Ishikawa (cell line): ENCODE results near the gene CPM.

Experiments
- CEBPB ChIP-seq: IDR thresholded peaks from 2 replicates; pipeline ENCODE4 v1.6.1; 2012
- CREB1 ChIP-seq: IDR thresholded peaks from 2 replicates; pipeline ENCODE4 v1.6.1; 2012; ENCODE audit warnings: low read depth
- EGR1 ChIP-seq: IDR thresholded peaks from 2 replicates; pipeline ENCODE4 v1.6.1; 2012
- EP300 ChIP-seq: IDR thresholded peaks from 2 replicates; pipeline ENCODE4 v1.6.1; 2012; ENCODE audit warnings: borderline replicate concordance
- FOXM1 ChIP-seq: IDR thresholded peaks from 2 replicates; pipeline ENCODE4 v1.6.1; 2012; ENCODE audit warnings: low read depth, borderline replicate concordance
- NFIC ChIP-seq: IDR thresholded peaks from 2 replicates; pipeline ENCODE4 v1.6.1; 2012
- RAD21 ChIP-seq: IDR thresholded peaks from 2 replicates; pipeline ENCODE4 v1.6.1; 2012; ENCODE audit warnings: low read depth
- TAF1 ChIP-seq: IDR thresholded peaks from 2 replicates; pipeline ENCODE4 v1.6.1; 2012; ENCODE audit warnings: low read depth, mild to moderate bottlenecking
- TCF12 ChIP-seq: IDR thresholded peaks from 2 replicates; pipeline ENCODE4 v1.6.1; 2012; ENCODE audit warnings: low read depth
- TEAD4 ChIP-seq: IDR thresholded peaks from 2 replicates; pipeline ENCODE4 v1.6.1; 2012
- YY1 ChIP-seq: IDR thresholded peaks from 2 replicates; pipeline ENCODE4 v1.6.1; 2012; ENCODE audit warnings: low read depth
- ZBTB7A ChIP-seq: IDR thresholded peaks from 2 replicates; pipeline ENCODE4 v1.6.1; 2012; ENCODE audit warnings: low read depth
- TF ChIP-seq, protein P1 (sequence below): IDR thresholded peaks from 2 replicates; pipeline ENCODE4 v1.6.1; 2012; ENCODE audit warnings: low read depth, mild to moderate bottlenecking
- TF ChIP-seq, protein P2 (sequence below): IDR thresholded peaks from 2 replicates; pipeline ENCODE4 v1.6.1; 2012
- TF ChIP-seq, protein P3 (sequence below): IDR thresholded peaks from 2 replicates; pipeline ENCODE4 v1.6.1; 2012

The CPM gene

DNA sequence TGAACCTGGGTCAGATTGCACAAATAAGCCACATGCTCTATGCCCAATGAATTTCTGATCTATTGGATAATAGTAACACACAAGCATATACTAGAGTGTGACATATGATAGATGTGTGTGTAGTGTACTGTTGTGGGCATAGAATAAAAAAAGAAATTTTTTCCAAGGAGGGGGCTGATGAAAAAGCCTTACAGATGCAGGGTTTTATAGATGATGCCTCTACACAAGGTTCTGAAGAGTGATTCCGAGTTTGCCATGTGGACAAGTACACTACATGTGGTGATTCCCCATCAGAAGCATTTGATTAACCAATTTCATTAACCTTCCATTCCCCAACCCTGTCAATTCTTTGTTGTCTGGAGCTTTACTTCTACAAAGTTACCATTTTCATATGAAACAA is 45.3 kb downstream of the CPM start:
- TF ChIP-seq FOXM1 (no peak), CREB1 (no peak), TCF12 (no peak), EGR1 (no peak), YY1 (no peak), RAD21 (no peak), TAF1 (no peak), TEAD4 (no peak), CEBPB (no peak), NFIC (no peak), ZBTB7A (no peak), EP300 (no peak)
- TF ChIP-seq, protein P1, sequence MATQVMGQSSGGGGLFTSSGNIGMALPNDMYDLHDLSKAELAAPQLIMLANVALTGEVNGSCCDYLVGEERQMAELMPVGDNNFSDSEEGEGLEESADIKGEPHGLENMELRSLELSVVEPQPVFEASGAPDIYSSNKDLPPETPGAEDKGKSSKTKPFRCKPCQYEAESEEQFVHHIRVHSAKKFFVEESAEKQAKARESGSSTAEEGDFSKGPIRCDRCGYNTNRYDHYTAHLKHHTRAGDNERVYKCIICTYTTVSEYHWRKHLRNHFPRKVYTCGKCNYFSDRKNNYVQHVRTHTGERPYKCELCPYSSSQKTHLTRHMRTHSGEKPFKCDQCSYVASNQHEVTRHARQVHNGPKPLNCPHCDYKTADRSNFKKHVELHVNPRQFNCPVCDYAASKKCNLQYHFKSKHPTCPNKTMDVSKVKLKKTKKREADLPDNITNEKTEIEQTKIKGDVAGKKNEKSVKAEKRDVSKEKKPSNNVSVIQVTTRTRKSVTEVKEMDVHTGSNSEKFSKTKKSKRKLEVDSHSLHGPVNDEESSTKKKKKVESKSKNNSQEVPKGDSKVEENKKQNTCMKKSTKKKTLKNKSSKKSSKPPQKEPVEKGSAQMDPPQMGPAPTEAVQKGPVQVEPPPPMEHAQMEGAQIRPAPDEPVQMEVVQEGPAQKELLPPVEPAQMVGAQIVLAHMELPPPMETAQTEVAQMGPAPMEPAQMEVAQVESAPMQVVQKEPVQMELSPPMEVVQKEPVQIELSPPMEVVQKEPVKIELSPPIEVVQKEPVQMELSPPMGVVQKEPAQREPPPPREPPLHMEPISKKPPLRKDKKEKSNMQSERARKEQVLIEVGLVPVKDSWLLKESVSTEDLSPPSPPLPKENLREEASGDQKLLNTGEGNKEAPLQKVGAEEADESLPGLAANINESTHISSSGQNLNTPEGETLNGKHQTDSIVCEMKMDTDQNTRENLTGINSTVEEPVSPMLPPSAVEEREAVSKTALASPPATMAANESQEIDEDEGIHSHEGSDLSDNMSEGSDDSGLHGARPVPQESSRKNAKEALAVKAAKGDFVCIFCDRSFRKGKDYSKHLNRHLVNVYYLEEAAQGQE, result no peak
- TF ChIP-seq, protein P2, sequence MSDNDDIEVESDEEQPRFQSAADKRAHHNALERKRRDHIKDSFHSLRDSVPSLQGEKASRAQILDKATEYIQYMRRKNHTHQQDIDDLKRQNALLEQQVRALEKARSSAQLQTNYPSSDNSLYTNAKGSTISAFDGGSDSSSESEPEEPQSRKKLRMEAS, result no peak
- TF ChIP-seq, protein P3, sequence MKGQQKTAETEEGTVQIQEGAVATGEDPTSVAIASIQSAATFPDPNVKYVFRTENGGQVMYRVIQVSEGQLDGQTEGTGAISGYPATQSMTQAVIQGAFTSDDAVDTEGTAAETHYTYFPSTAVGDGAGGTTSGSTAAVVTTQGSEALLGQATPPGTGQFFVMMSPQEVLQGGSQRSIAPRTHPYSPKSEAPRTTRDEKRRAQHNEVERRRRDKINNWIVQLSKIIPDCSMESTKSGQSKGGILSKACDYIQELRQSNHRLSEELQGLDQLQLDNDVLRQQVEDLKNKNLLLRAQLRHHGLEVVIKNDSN, result no peak

DNA sequence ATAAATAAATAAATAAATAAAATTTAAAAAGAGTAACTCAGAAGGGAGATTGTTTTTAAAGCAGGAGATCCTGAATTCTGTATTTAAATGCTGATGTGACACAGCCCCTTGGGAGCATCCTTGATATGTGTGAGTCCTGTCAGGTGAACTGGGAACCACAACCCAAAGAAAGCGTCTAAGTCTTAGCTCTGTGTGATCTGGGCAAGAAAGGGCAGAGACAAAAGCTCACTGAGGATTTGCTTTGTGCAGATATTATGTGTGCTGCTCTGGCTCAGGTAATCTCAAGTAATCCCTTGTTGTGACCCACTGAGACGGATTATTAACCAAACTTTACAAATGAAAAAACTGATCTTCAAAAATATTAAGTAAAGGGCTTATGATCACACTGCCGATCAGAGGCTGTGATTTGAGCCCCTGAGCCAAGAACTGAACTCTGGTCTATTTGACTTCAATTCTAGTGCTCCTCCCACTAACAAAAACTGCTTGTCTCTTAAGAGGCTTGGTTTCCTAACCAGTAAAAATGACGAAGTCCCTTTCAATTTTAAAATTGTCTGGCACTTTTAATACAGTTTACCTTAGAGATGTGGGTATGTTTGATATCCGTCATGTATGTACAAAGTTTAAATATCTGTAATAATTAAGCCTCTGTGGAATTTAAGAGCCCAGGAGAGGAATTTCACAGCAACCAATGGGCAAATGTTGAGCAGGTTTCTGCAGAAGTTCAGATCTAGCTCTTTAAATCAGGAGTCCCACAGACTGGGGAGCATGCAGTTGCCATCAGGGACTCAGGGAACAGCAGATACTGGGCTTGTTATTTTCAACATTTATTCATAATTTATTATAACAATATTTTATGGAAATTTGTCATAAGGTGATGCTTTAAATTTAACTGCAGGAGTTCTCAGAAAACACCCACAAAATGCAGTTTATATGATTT is 46.1 kb downstream of the CPM start:
- TF ChIP-seq CREB1 (no peak), NFIC (no peak)

DNA sequence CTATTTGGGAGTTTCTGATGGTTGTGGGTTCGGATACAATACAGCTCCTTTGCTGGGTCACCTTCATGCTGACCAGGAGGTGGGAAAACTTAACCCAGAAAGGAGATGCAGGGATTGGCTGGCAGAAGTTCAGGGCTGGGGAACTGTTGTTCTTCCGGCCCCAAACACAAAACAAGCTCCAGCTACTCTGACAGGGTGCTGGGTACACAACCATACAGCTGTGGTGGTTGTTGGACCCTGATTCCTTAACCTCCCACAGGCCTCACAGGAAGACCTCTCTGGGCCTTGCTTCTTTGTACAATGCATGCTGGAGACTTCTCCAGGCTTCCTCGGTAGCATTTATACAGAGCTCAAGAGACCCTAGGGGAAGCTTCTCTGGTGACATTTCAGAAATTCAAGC is 47.6 kb downstream of the CPM start:
- TF ChIP-seq RAD21 (no peak), CREB1 (no peak), CEBPB (no peak), EGR1 (no peak), EP300 (no peak), TEAD4 (no peak), ZBTB7A (no peak), YY1 (no peak), NFIC (no peak), FOXM1 (no peak)
- TF ChIP-seq, protein P2, result no peak
- TF ChIP-seq, protein P1, result no peak

DNA sequence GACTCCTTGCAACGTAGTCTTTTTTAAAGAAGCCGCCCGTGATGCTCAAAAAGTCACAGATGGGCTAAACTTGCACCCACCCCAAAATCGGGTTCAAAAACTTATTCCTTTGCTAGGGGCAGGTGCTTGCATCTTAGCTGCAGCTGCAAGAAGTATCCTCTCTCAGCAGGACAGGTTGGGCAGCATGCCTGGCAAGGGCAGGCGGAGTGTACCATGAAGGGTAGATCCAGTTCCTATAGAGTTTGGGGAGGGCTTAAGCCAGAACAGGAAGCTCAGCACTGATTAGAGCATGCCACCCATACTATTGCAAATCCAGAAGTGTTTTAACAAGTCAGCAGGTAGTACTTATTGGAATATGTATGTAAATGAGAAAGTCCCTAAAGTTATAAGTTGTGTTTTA is 48.7 kb downstream of the CPM start:
- TF ChIP-seq CREB1 (no peak), TCF12 (no peak), CEBPB (no peak), EP300 (no peak), NFIC (no peak), TEAD4 (no peak), FOXM1 (no peak), TAF1 (no peak), EGR1 (no peak), ZBTB7A (no peak), RAD21 (no peak), YY1 (no peak)
- TF ChIP-seq, protein P3, result no peak
- TF ChIP-seq, protein P2, result no peak
- TF ChIP-seq, protein P1, result no peak
